Spleen (tissue), 11 donors: ENCODE data around the gene MEGF9. TPM values are rescaled to one million over a fixed set of nuclear protein-coding genes. Genes with fewer than 3 reads are reported as not detected.
"Not testable (repeated sequence)": the region's sequence is repeated elsewhere in the genome, so short reads cannot be mapped to it uniquely, and the experiment has no call there.

Experiments
- DNase-seq: peaks from one replicate; pipeline ENCODE4 v3.0.0-alpha.2; 2020
- H3K27ac ChIP-seq, 8 donors: fragments of 200-600 bp; sonication (generic) in 7 of 8; 1 replicate in 4 of 8; 2 replicates in 4 of 8; pipeline versions ENCODE4 v1.5.0 to v1.8.0; 2016 to 2021; ENCODE audit warnings: inconsistent platforms in 4 of 8, mild to moderate bottlenecking in 4 of 8, moderate library complexity in 1 of 8
- H3K27me3 ChIP-seq, 7 donors: fragments of 200-600 bp; sonication (generic) in 6 of 7; replicated peaks in 1 of 7; 1 replicate in 4 of 7; 2 replicates in 3 of 7; pipeline versions ENCODE4 v1.5.0 to v1.8.0; 2016 to 2021; ENCODE audit warnings: inconsistent platforms in 3 of 7, mild to moderate bottlenecking in 1 of 7
- H3K36me3 ChIP-seq, 6 donors: fragments of 200-600 bp; sonication (generic) in 5 of 6; 1 replicate in 4 of 6; 2 replicates in 2 of 6; pipeline versions ENCODE4 v1.5.0 to v1.8.0; 2016 to 2021; ENCODE audit warnings: inconsistent platforms in 2 of 6
- H3K4me1 ChIP-seq, 6 donors: fragments of 200-600 bp; sonication (generic) in 5 of 6; 1 replicate in 3 of 6; 2 replicates in 3 of 6; pipeline versions ENCODE4 v1.5.0 to v1.8.0; 2016 to 2021; ENCODE audit warnings: inconsistent platforms in 3 of 6
- H3K4me3 ChIP-seq, 8 donors: fragments of 200-600 bp; sonication (generic) in 7 of 8; 1 replicate in 4 of 8; 2 replicates in 4 of 8; pipeline versions ENCODE4 v1.5.0 to v1.8.0; 2016 to 2021; ENCODE audit warnings: inconsistent platforms in 4 of 8, mild to moderate bottlenecking in 4 of 8, moderate library complexity in 2 of 8
- H3K9me3 ChIP-seq, 8 donors: fragments of 200-600 bp; sonication (generic) in 7 of 8; 1 replicate in 4 of 8; 2 replicates in 4 of 8; pipeline versions ENCODE4 v1.5.0 to v1.8.0; 2016 to 2021; ENCODE audit warnings: inconsistent platforms in 4 of 8
- POLR2A ChIP-seq, 3 donors: fragments of 450-650 bp; IDR thresholded peaks; one replicate each; pipeline ENCODE4 v1.5.1; 2017; ENCODE audit warnings: antibody characterized with exemption in 3 of 3, mild to moderate bottlenecking in 1 of 3
- POLR2AphosphoS5 ChIP-seq, 3 donors: sonication (generic); formaldehyde crosslinking; IDR thresholded peaks; one replicate each; pipeline ENCODE4 v1.5.1; 2017; ENCODE audit warnings: antibody characterized with exemption in 3 of 3
- WGBS, 5 donors: extraction: QIAGEN DNeasy Blood & Tissue Kit in 3 of 5; methylation state at CpG; one replicate each; pipeline versions ENCODE4 v1.1.5 to v1.1.7; 2013 to 2018; 5-methylcytosine and 5-hydroxymethylcytosine counted together
- intact Hi-C: fragments of 100-400 bp; cut with DNase I; formaldehyde crosslinking; loops from one replicate; pipeline ENCODE4 v1.15.0; 2023; ENCODE audit warnings: low total_unique reads
- polyA plus RNA-seq, 3 donors: library from polyadenylated mRNA; stranded (reverse); fragments of 200-250 nt; gene quantifications; one replicate each; pipeline ENCODE4 v1.2.1, GENCODE V29; 2013
- total RNA-seq, 7 donors: library from RNA; depleted of rRNA in 3 of 7; stranded (reverse); fragments of >200 nt in 3 of 7; fragmentation: NEBNext Ultra II Directional in 4 of 7; extraction: Animal tissue kit (Norgen Biotek cat#: 25700) in 4 of 7; gene quantifications; one replicate each; pipeline versions ENCODE4 v1.1.0 to v1.2.1, GENCODE V29; 2016 to 2021
- TF ChIP-seq, protein P1 (sequence below), 11 experiments: fragments of 200-600 bp in 7 of 11; fragments of 450-650 bp in 4 of 11; sonication (generic) in 4 of 11; IDR thresholded peaks in 8 of 11; conservative IDR thresholded peaks in 3 of 11; 1 replicate in 7 of 11; 2 replicates in 4 of 11; pipeline versions ENCODE4 v1.4.0 to v1.8.0; 2016 to 2021; ENCODE audit warnings: antibody characterized with exemption in 11 of 11, inconsistent platforms in 4 of 11, mild to moderate bottlenecking in 1 of 11
- donor health status: healthy with polysubstance abuse.
- donor health status: DM: no; HTN: no; CAD: no; lungs with moderate emphysema.
- donor health status: DM: no; HTN: no; CAD: no.
- donor health status: Bipolar disorder and iron deficiency.
- donor health status: healthy.
- donor health status: DM: no; HTN: no; CAD: no.
- donor health status: DM: yes; HTN: yes; CAD: no.

MEGF9 gene
- total and polyA plus RNA-seq, 10 donors, result 2.2 to 57.3 (median 30.7) TPM

DNA sequence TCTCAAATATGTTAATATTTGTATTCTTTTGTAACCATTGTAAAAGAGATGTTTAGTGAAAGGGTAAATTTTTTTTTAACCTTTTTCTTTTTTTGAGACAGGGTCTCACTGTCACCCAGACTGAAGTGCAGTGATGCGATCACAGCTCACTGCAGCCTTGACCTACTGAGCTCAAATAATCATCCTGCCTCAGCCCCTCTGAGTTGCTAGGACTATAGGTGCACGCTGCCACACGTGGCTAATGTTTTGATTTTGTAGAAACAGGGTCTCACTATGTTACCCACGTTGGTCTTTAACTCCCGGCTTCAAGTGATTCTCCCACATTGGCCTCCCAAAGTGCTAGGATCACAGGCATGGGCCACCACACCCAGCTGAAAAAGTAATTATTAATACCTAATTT lies 76.4 kb downstream of the MEGF9 start:
- no peak for DNase-seq
- 88 to 97% (median 94%) methylated on average over 5 of the region's 5 CpGs for WGBS, 5 donors
- no peak overlapping the region for H3K4me3 ChIP-seq
- peaks cover 0 to 23% (median 2%) of the 10 kb centered on the region in 6 donors for H3K36me3 ChIP-seq
- no peak overlapping the region for H3K27ac ChIP-seq
- H3K9me3 ChIP-seq, result peaks cover 0 to 28% (median 14%) of the 10 kb centered on the region in 8 donors
- H3K4me1 ChIP-seq, result no peaks in the 10 kb centered on the region
- H3K27me3 ChIP-seq, result no peaks in the 10 kb centered on the region
- TF ChIP-seq, protein P1, sequence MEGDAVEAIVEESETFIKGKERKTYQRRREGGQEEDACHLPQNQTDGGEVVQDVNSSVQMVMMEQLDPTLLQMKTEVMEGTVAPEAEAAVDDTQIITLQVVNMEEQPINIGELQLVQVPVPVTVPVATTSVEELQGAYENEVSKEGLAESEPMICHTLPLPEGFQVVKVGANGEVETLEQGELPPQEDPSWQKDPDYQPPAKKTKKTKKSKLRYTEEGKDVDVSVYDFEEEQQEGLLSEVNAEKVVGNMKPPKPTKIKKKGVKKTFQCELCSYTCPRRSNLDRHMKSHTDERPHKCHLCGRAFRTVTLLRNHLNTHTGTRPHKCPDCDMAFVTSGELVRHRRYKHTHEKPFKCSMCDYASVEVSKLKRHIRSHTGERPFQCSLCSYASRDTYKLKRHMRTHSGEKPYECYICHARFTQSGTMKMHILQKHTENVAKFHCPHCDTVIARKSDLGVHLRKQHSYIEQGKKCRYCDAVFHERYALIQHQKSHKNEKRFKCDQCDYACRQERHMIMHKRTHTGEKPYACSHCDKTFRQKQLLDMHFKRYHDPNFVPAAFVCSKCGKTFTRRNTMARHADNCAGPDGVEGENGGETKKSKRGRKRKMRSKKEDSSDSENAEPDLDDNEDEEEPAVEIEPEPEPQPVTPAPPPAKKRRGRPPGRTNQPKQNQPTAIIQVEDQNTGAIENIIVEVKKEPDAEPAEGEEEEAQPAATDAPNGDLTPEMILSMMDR (IDR thresholded peaks at IDR 0.05 in 8 of 11, conservative IDR thresholded peaks at IDR 0.05 in 3 of 11), result no peak
- TF ChIP-seq POLR2A (IDR thresholded peaks at IDR 0.05) (no peak), POLR2AphosphoS5 (IDR thresholded peaks at IDR 0.05) (no peak)
- intact Hi-C loops, result no loop called here

DNA sequence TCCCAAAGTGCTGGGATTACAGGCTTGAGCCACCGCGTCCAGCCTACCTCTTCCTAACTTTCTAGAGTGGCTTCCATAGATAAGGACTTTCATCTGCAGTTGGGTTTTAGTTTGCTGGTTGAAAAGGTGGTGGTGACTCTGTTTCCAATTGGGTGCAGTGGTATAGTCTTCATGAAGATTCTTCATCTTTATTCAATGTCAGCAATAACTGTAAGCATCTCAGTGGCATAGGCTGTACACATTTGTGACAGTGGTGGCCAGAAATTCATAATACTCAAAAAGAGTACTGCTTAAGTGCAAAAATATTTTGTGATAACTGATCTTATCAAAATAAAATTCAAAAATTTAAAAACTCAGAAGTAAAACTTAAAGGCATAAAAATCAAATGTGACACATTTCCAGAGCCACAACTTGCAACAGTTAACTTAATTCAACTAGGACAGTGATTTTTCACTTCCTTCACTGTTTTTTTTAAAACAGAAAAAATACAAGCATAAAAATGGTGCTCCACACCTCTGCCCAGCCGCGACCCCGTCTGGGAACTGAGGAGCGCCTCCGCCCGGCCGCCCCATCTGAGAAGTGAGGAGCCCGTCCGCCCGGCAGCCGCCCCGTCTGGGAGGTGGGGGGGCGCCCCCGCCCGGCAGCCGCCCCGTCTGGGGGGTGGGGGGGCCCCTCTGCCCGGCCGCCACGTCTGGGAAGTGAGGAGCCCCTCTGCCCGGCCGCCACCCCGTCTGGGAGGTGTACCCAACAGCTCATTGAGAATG lies 77.9 kb downstream of the MEGF9 start:
- no peaks in the 10 kb centered on the region for H3K4me1 ChIP-seq
- peaks cover 0 to 18% (median 2%) of the 10 kb centered on the region in 6 donors for H3K36me3 ChIP-seq
- H3K27me3 ChIP-seq, result no peaks in the 10 kb centered on the region
- intact Hi-C loops, result no loop called here
- peaks cover 0 to 28% (median 14%) of the 10 kb centered on the region in 8 donors for H3K9me3 ChIP-seq
- no peak overlapping the region for H3K4me3 ChIP-seq
- no peak for DNase-seq
- WGBS, 5 donors, result 94 to 99% (median 97%) methylated on average over 10 to 25 of the region's 25 CpGs
- no peak overlapping the region for H3K27ac ChIP-seq
- TF ChIP-seq POLR2A (IDR thresholded peaks at IDR 0.05), result no peak
- TF ChIP-seq, protein P1 (IDR thresholded peaks at IDR 0.05 in 8 of 11, conservative IDR thresholded peaks at IDR 0.05 in 3 of 11), result no peak
- TF ChIP-seq POLR2AphosphoS5 (IDR thresholded peaks at IDR 0.05), result no peak

DNA sequence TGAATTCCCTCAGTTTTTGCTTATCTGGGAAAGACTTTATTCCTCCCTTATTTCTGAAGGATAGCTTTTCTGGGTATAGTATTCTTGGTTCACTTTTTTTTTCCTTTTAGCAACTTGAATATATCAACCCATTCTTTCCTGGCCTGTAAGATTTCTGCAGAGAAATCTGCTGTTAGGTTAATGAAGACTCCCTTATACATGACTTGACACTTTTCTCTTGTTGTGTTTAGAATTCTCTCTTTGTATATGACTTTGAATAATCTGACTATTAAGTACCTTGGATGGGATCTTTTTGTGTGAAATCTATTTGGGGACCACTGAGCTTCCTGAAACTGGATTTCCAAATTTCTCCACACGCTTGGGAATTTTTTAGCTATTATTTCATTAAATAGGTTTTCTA lies 79.3 kb downstream of the MEGF9 start:
- 91 to 100% (median 97%) methylated on average over 1 of the region's 1 CpG for WGBS, 5 donors
- TF ChIP-seq, protein P1 (IDR thresholded peaks at IDR 0.05 in 8 of 11, conservative IDR thresholded peaks at IDR 0.05 in 3 of 11), result no peak
- TF ChIP-seq POLR2A (IDR thresholded peaks at IDR 0.05) (no peak), POLR2AphosphoS5 (IDR thresholded peaks at IDR 0.05) (no peak)
- Histone ChIP-seq H3K36me3 (peaks cover 0 to 12% (median 0%) of the 10 kb centered on the region in 6 donors), H3K27me3 (no peaks in the 10 kb centered on the region), H3K9me3 (peaks cover 0 to 22% (median 14%) of the 10 kb centered on the region in 8 donors), H3K27ac (no peak overlapping the region), H3K4me3 (no peak overlapping the region), H3K4me1 (no peaks in the 10 kb centered on the region)
- intact Hi-C loops, result no loop called here
- DNase-seq, result no peak

DNA sequence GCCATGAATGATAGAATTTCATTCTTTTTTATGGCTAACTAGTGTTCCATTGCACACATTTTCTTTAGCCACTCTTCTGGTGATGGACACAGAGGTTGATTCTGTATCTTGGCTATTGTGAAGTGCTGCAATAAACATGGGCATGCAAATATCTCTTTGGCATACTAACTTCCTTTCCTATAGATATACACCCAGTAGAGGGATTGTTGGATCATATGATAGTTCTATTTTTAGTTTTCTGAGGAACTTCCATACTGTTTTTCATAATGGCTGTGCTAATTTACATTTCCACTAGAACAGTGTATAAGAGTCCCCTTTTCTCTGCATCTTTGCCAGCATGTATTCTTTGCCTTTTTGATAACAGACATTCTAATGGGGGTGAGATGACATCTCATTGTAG lies 83.9 kb downstream of the MEGF9 start:
- Histone ChIP-seq H3K4me3 (no peak overlapping the region), H3K27ac (no peak overlapping the region), H3K36me3 (no peaks in the 10 kb centered on the region), H3K27me3 (no peaks in the 10 kb centered on the region), H3K4me1 (peaks cover 0 to 14% (median under 1%) of the 10 kb centered on the region in 6 donors), H3K9me3 (peaks cover 0 to 9% (median 7%) of the 10 kb centered on the region in 8 donors)
- intact Hi-C loops, result no loop called here
- TF ChIP-seq POLR2AphosphoS5 (IDR thresholded peaks at IDR 0.05), result no peak
- TF ChIP-seq, protein P1 (IDR thresholded peaks at IDR 0.05 in 8 of 11, conservative IDR thresholded peaks at IDR 0.05 in 3 of 11), result no peak
- no peak for TF ChIP-seq POLR2A (IDR thresholded peaks at IDR 0.05)
- DNase-seq, result no peak

DNA sequence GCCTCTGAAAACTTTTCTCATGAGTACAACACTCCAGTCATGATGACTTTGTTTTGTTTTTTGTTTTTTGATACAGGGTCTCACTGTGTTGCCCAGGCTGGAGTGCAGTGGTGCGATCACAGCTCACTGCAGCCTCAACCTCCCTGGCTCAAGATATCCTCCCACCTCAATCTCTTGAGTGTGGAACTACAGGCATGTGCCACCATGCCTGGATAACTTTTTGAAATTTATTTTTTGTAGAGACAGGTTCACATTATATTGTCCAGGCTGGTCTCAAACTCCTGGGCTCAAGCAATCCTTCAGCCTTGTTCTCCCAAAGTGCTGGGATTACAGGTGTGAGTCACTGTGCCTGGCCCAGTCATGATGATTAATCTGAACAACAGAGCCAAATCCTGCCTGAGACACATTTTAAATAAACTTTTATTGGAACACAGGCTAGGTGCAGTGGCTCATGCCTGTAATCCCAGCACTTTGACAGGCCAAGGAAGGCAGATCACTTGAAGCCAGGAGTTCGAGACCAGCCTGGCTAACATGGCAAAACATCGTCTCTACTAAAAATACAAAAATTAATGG lies 85.3 kb downstream of the MEGF9 start:
- WGBS, 5 donors, result 95 to 100% (median 98%) methylated on average over 3 of the region's 3 CpGs
- intact Hi-C loops, H3K9me3 ChIP-seq, H3K27ac ChIP-seq, H3K36me3 ChIP-seq, DNase-seq, H3K4me3 ChIP-seq, H3K27me3 ChIP-seq: not testable (repeated sequence)
- H3K4me1 ChIP-seq, result peaks cover 0 to 19% (median 3%) of the 10 kb centered on the region in 6 donors
